OCI-LY3 (cell line): ENCODE data around the gene KRT81.

Experiments used
- EZH2phosphoT487 ChIP-seq: fragments of 200-600 bp; shearing (Covaris generic); IDR thresholded peaks from 2 replicates; pipeline ENCODE4 v1.6.1; 2018; ENCODE audit warnings: antibody characterized with exemption, mixed run types, low read depth
- TF ChIP-seq, protein P1 (sequence below): fragments of 200-600, 300-600 bp; sonication (generic); IDR thresholded peaks from 2 replicates; pipeline ENCODE4 v1.5.1; 2014; ENCODE audit warnings: antibody characterized with exemption, low read length, low read depth

- TF ChIP-seq, protein P1, sequence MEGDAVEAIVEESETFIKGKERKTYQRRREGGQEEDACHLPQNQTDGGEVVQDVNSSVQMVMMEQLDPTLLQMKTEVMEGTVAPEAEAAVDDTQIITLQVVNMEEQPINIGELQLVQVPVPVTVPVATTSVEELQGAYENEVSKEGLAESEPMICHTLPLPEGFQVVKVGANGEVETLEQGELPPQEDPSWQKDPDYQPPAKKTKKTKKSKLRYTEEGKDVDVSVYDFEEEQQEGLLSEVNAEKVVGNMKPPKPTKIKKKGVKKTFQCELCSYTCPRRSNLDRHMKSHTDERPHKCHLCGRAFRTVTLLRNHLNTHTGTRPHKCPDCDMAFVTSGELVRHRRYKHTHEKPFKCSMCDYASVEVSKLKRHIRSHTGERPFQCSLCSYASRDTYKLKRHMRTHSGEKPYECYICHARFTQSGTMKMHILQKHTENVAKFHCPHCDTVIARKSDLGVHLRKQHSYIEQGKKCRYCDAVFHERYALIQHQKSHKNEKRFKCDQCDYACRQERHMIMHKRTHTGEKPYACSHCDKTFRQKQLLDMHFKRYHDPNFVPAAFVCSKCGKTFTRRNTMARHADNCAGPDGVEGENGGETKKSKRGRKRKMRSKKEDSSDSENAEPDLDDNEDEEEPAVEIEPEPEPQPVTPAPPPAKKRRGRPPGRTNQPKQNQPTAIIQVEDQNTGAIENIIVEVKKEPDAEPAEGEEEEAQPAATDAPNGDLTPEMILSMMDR: no peak
- no peak for TF ChIP-seq EZH2phosphoT487
Observed at GRCh38 chr12:52310622-52311284, 19.4 kb upstream of the KRT81 start.
